ENCODE data around the gene IPMK. TPM values are rescaled to one million over a fixed set of nuclear protein-coding genes. Genes with fewer than 3 reads are reported as not detected.
"Not testable (repeated sequence)": the region's sequence is repeated elsewhere in the genome, so short reads cannot be mapped to it uniquely, and the experiment has no call there.

IPMK gene
- total RNA-seq, 3 donors from 2014 or later, result 7.5 to 13.5 (median 7.9) TPM

DNA sequence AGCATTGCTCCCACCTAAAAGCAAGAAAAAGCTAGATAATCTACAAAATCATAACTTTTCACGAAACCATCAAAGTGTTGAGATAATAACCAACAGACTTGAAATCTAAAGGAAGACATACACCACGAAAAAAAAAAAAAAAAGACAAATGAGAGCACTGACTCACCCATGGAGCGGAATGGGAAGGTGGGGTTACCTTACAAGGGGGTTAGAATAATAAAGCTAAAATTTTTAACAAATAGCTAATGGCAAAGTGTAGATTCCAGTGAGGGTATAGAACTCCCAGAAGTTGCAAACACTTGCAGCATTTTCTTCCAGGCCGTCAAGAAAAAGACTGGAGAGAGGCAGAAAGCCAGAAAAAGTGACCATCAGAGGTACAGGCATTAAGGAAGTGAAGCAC lies 27.2 kb downstream of the IPMK start:
- H3K4me3 ChIP-seq, result no peak overlapping the region
- DNase-seq (ENCODE audit: low spot score in 2 of 2), result no peak
- H3K27ac ChIP-seq, result no peak overlapping the region
- no peaks in the 10 kb centered on the region for H3K4me1 ChIP-seq
- peaks cover 6 to 8% of the 10 kb centered on the region in 2 donors for H3K9me3 ChIP-seq
- intact Hi-C loops (cut with DNase I; ENCODE audit: low total_unique reads), result no loop called here
- no peaks in the 10 kb centered on the region for H3K36me3 ChIP-seq
- H3K27me3 ChIP-seq, result no peaks in the 10 kb centered on the region
- TF ChIP-seq POLR2AphosphoS5 (IDR thresholded peaks at IDR 0.05), result no peak
- TF ChIP-seq, protein P1, sequence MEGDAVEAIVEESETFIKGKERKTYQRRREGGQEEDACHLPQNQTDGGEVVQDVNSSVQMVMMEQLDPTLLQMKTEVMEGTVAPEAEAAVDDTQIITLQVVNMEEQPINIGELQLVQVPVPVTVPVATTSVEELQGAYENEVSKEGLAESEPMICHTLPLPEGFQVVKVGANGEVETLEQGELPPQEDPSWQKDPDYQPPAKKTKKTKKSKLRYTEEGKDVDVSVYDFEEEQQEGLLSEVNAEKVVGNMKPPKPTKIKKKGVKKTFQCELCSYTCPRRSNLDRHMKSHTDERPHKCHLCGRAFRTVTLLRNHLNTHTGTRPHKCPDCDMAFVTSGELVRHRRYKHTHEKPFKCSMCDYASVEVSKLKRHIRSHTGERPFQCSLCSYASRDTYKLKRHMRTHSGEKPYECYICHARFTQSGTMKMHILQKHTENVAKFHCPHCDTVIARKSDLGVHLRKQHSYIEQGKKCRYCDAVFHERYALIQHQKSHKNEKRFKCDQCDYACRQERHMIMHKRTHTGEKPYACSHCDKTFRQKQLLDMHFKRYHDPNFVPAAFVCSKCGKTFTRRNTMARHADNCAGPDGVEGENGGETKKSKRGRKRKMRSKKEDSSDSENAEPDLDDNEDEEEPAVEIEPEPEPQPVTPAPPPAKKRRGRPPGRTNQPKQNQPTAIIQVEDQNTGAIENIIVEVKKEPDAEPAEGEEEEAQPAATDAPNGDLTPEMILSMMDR (IDR thresholded peaks at IDR 0.05), result no peak
- TF ChIP-seq POLR2A (IDR thresholded peaks at IDR 0.05), result no peak

DNA sequence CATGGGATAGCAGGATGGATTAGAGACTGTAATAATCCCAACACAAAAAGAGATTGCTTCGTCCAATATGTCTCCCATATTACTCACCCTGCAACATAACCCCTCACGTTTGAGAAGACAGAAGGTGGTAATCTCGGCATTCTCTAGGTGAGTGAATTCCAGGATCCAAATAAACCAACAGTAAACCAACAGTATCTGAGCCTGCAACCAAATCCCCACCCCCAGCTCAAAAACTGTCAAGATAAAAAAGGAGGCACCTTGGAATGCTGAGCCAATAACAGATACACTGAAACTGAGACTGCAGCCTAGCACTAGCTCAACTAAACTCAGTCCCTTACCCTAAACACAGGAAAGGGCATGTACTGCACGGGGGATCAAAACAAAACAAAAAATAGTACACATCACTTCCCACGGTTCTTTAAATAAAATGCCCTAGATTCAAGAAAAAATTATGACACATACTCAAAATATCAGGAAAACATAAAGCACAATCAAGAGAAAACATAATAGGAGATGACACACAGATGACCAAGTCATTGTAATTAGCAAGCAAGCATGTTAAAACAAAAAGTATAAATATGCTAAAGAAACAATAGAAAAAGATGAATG lies 28.0 kb downstream of the IPMK start:
- no peaks in the 10 kb centered on the region for H3K4me1 ChIP-seq
- H3K9me3 ChIP-seq, result peaks cover 6 to 8% of the 10 kb centered on the region in 2 donors
- H3K27me3 ChIP-seq, result no peaks in the 10 kb centered on the region
- intact Hi-C loops (cut with DNase I; ENCODE audit: low total_unique reads), result no loop called here
- TF ChIP-seq POLR2A (IDR thresholded peaks at IDR 0.05) (no peak), POLR2AphosphoS5 (IDR thresholded peaks at IDR 0.05) (no peak)
- TF ChIP-seq, protein P1 (IDR thresholded peaks at IDR 0.05), result no peak
- no peak for DNase-seq (ENCODE audit: low spot score in 2 of 2)
- no peak overlapping the region for H3K4me3 ChIP-seq
- no peaks in the 10 kb centered on the region for H3K36me3 ChIP-seq
- no peak overlapping the region for H3K27ac ChIP-seq

DNA sequence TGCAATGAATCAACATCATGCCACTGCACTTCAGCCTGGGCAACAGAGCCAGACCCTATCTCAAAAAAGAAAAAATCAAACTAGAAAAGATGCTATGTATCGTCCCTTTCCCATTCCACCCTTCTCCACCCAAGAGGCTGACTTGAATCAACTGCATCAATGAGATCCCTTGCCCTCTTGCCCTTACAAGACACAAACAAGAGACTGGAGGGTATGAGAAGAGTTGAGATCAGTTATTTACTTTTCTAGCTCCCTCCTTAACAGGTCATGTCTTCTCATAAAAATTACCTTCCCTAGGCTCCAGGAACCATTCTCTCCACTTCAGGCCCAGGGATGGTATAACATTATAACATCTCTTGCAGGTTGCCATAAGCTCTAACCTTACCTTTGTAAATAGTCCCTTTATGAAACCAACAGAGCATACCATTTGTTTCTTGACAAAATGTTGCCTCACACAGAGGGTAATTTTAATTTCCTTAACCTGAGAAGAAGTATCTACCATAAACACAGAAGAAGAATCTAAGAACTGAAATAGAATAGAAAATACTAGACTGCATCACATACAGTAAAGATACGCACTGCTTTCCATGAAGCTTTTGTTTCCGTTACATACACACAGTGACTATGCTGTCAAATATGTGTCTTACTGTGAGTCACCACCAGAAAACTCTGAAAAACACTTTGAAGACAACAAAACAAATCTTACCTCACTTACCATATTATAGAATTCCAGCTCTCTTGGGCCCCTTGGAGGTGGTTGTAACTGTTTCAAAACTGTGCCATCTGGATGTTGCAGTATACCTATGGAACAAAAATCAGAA lies 30.5 kb downstream of the IPMK start:
- H3K36me3 ChIP-seq, result no peaks in the 10 kb centered on the region
- H3K27ac ChIP-seq, result no peak overlapping the region
- no peaks in the 10 kb centered on the region for H3K4me1 ChIP-seq
- intact Hi-C loops (cut with DNase I; ENCODE audit: low total_unique reads), result no loop called here
- H3K4me3 ChIP-seq, result no peak overlapping the region
- H3K9me3 ChIP-seq, result no peaks in the 10 kb centered on the region
- DNase-seq (ENCODE audit: low spot score in 2 of 2), result no peak
- no peaks in the 10 kb centered on the region for H3K27me3 ChIP-seq
- TF ChIP-seq, protein P1 (IDR thresholded peaks at IDR 0.05), result no peak
- TF ChIP-seq POLR2A (IDR thresholded peaks at IDR 0.05), result no peak

- H3K27ac ChIP-seq; H3K4me1 ChIP-seq; H3K4me3 ChIP-seq; H3K9me3 ChIP-seq; intact Hi-C loops (cut with DNase I; ENCODE audit: low total_unique reads); H3K36me3 ChIP-seq; DNase-seq (ENCODE audit: low spot score in 2 of 2); H3K27me3 ChIP-seq: not testable (repeated sequence)
These were observed 37.8 kb downstream of the IPMK start for GRCh38 chr10:58229856-58230255.

DNA sequence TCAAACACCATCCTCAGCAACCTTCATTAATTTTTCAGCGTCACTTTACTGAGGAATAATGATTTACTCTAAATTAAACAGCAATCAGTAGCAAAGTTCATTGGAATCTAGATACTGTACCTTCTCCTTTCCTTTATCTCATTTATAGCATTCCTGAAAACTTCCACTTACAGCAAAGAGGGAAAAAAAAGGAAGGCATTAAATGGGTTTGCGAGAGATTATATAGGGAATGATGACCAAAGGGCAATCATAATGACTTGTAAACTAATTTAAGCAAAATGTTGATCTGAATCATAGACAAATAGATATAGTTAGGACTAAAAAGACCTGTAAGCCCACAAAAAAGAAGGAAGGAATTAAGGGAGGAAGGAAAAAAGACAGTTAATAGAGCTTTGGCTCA lies 42.0 kb downstream of the IPMK start:
- intact Hi-C loops (cut with DNase I; ENCODE audit: low total_unique reads), result no loop called here
- Histone ChIP-seq H3K27ac (no peak overlapping the region), H3K4me3 (no peak overlapping the region), H3K4me1 (no peaks in the 10 kb centered on the region), H3K36me3 (peaks cover 4% of the 10 kb centered on the region), H3K27me3 (no peaks in the 10 kb centered on the region), H3K9me3 (no peaks in the 10 kb centered on the region)
- DNase-seq (ENCODE audit: low spot score in 2 of 2), result no peak
- TF ChIP-seq POLR2A (IDR thresholded peaks at IDR 0.05) (no peak), POLR2AphosphoS5 (IDR thresholded peaks at IDR 0.05) (no peak)
- TF ChIP-seq, protein P1 (IDR thresholded peaks at IDR 0.05), result no peak
